Activated CD8-positive, alpha-beta T cell treated with anti-CD3 and anti-CD28 coated beads, Interleukin-2, amount 10 ng/mL, durations not matched to agents 7 days and 5 days (primary cell): ENCODE results near the gene UBTD1. TPM values are rescaled to one million over a fixed set of nuclear protein-coding genes. Genes with fewer than 3 reads are reported as not detected.

Experiments used
- ATAC-seq: fragments of 150-1000 bp; cut with Tn5 transposase; one replicate; pipeline ENCODE4 v1.10.0; 2021; ENCODE audit warnings: moderate library complexity
- CTCF ChIA-PET: fragments of 350-600 bp; sonication (Branson Sonifier 250); formaldehyde crosslinking; loops from one replicate; lab custom pipeline; 2021; ENCODE audit warnings: antibody characterized with exemption; lab: Charles Lee
- POLR2A ChIA-PET: fragments of 350-600 bp; sonication (Branson Sonifier 250); formaldehyde crosslinking; loops from one replicate; lab custom pipeline; 2021; ENCODE audit warnings: antibody characterized with exemption; lab: Charles Lee
- DNase-seq: peaks from one replicate; pipeline ENCODE4 v3.0.0-alpha.2; 2020
- H3K27ac Mint-ChIP-seq: one replicate; pipeline ENCODE4 v1.8.0; 2021; ENCODE audit warnings: mild to moderate bottlenecking, mixed read lengths
- H3K27me3 Mint-ChIP-seq: one replicate; pipeline ENCODE4 v1.8.0; 2021; ENCODE audit warnings: low read depth, mixed read lengths
- H3K36me3 Mint-ChIP-seq: one replicate; pipeline ENCODE4 v1.8.0; 2021; ENCODE audit warnings: low read depth, mixed read lengths
- H3K4me1 Mint-ChIP-seq: one replicate; pipeline ENCODE4 v1.8.0; 2021; ENCODE audit warnings: low read depth, mixed read lengths
- H3K4me3 Mint-ChIP-seq: one replicate; pipeline ENCODE4 v1.8.0; 2021; ENCODE audit warnings: mild to moderate bottlenecking, mixed read lengths
- H3K9me3 Mint-ChIP-seq: one replicate; pipeline ENCODE4 v1.8.0; 2022; ENCODE audit warnings: mixed read lengths; ENCODE audit not compliant: insufficient read depth
- total RNA-seq, 2 experiments: library from RNA; stranded (reverse); gene quantifications; one replicate each; pipeline ENCODE4 v1.2.3, GENCODE V29; 2021

Gene UBTD1
- total RNA-seq, 2 experiments from 2014 or later, result 0.58 to 1.1 TPM

DNA sequence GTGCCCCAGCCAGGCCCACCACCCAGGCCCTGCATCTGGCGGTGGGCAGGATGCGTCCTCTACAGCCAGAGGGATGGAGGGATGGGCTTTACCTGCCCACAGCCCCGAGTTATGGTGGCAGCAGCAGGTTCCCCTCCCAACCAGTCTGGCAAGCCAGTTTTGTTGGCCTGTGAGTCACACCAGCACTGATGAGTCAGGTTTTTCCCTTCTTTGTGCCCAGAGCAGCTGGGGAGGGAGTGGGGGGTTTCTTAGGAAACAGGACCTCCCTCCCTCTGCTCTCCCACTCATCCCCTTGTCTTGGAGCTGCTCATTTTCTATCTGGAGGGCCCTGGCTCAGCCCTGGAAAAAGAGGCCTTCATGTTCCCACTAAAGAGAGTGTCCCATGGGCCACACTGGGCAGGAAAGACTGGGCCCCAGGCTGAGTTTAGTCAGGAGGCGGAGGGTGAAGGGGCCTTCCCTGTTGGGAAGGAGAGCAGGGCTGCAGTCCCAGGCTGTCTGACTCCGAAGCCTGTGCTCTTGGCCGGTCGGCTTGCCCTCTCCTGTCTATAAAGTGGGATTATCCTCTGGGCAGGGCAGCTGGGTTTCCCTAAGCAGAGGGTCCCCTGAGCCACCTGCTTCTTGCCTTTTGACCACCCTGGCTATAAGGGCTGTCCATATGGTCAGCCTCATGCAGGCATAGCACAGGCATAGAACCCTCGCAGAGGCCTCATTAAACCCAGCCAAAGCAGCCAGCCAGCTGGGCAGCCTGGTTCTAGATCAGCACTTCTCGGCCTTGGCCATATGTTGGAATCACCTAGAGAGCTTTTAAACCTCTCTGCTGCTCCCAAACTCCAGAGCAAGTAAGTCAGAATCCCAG, 43.7 kb downstream of the UBTD1 start:
- H3K27ac Mint-ChIP-seq, result no peak overlapping the region

GRCh38 chr10:97543025-97543546, 44.4 kb downstream of the UBTD1 start:
- Mint-ChIP-seq H3K4me1 (peaks cover 13% of the 10 kb centered on the region), H3K4me3 (no peak overlapping the region), H3K27ac (no peak overlapping the region), H3K9me3 (no peaks in the 10 kb centered on the region), H3K36me3 (no peaks in the 10 kb centered on the region), H3K27me3 (no peaks in the 10 kb centered on the region)
- DNase-seq, result peak; percentile 46
- ChIA-PET CTCF (interaction anchor here (0.6 to 1.2 kb wide), 3 partner anchors 9 to 73 kb away, joined by 3 to 5 read pairs (median 4); no protein-coding TSS in a partner anchor), POLR2A (no interaction called here)
- peak; percentile 65 for ATAC-seq

More for the DNA sequence above, 43.7 kb downstream of the UBTD1 start:
- DNase-seq, result peak; percentile 23
- no peaks in the 10 kb centered on the region for H3K36me3 Mint-ChIP-seq
- CTCF ChIA-PET, result interaction anchor here (0.6 to 1.2 kb wide), 3 partner anchors 9 to 73 kb away, joined by 3 to 5 read pairs (median 4); no protein-coding TSS in a partner anchor
- no peak overlapping the region for H3K4me3 Mint-ChIP-seq
- H3K9me3 Mint-ChIP-seq, result no peaks in the 10 kb centered on the region
- H3K27me3 Mint-ChIP-seq, result no peaks in the 10 kb centered on the region
- POLR2A ChIA-PET, result no interaction called here
- peaks cover 13% of the 10 kb centered on the region for H3K4me1 Mint-ChIP-seq
- ATAC-seq, result peak; percentile 31

- peaks cover 13% of the 10 kb centered on the region for H3K4me1 Mint-ChIP-seq
- no peak overlapping the region for H3K4me3 Mint-ChIP-seq
- H3K9me3 Mint-ChIP-seq, result no peaks in the 10 kb centered on the region
- no peaks in the 10 kb centered on the region for H3K36me3 Mint-ChIP-seq
- ChIA-PET POLR2A (no interaction called here), CTCF (interaction anchor here (1.0 to 2.3 kb wide), 3 partner anchors 12 to 122 kb away, joined by 3 to 12 read pairs (median 4); partner anchors contain the start of gene ANKRD2)
- H3K27ac Mint-ChIP-seq, result no peak overlapping the region
- ATAC-seq (no peak), DNase-seq (no peak)
- H3K27me3 Mint-ChIP-seq, result no peaks in the 10 kb centered on the region
These were observed 47.9 kb downstream of the UBTD1 start for GRCh38 chr10:97546456-97547270.

DNA sequence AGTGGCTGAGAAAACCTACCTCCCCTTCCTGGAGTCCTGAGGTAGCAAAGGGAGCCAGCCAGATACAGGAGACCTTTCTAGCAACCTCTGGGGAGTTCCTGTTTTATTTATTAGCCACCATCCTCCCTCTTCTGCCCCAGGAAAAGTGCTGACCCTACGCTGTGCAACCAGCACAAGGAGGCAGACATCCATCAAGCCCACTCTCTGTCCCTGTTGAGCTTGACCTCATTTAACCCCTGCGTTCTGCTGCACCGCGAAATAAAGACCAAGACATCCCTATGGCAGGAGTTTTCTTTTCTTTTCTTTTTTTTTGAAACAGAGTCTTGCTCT, 48.5 kb downstream of the UBTD1 start:
- Mint-ChIP-seq H3K4me3 (no peak overlapping the region), H3K36me3 (no peaks in the 10 kb centered on the region), H3K27ac (no peak overlapping the region), H3K27me3 (no peaks in the 10 kb centered on the region), H3K9me3 (no peaks in the 10 kb centered on the region), H3K4me1 (peaks cover 13% of the 10 kb centered on the region)
- ATAC-seq (no peak), DNase-seq (no peak)
- ChIA-PET CTCF (interaction anchor here (2.3 kb wide), 1 partner anchor 13 kb away, joined by 12 read pairs; no protein-coding TSS in a partner anchor), POLR2A (no interaction called here)

GRCh38 chr10:97547962-97548361, 49.2 kb downstream of the UBTD1 start:
- Mint-ChIP-seq H3K27me3 (no peaks in the 10 kb centered on the region), H3K36me3 (no peaks in the 10 kb centered on the region), H3K4me1 (peaks cover 6% of the 10 kb centered on the region), H3K27ac (no peak overlapping the region), H3K4me3 (no peak overlapping the region), H3K9me3 (no peaks in the 10 kb centered on the region)
- no peak for ATAC-seq
- DNase-seq, result no peak
- ChIA-PET CTCF (no interaction called here), POLR2A (no interaction called here)

DNA sequence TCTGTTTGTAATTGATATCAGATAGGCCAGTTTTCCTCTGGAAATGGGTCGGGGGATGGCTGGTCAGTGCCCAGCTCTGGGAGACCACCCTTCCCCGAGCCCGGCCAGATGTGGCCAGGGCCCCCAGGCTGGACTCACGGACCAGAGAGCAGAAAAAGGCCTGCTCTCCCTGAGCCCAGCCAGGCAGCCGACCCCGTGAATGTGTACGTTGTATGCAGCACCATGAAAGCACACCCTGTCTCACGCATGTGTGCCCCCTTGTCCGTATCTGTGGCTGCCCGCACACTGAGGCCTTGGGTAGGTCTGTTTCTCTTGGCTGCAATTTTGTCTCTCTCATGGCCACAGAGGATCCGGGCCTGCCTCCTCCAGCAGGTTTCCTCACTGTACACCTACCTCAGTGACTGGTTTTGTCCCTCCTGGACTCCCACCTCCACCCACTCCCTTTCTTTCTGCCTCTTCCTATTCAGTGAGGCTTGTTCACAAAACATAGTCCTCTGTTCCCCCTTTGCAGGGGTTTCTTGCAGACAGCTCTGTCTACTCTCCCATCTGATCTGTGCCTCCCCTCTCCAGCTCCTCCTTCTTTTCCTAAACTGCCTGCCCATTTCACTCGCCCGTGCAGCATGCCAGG, 50.2 kb downstream of the UBTD1 start:
- Mint-ChIP-seq H3K4me1 (no peaks in the 10 kb centered on the region), H3K4me3 (no peak overlapping the region), H3K36me3 (no peaks in the 10 kb centered on the region), H3K9me3 (no peaks in the 10 kb centered on the region), H3K27ac (no peak overlapping the region), H3K27me3 (no peaks in the 10 kb centered on the region)
- ChIA-PET CTCF (no interaction called here), POLR2A (no interaction called here)
- ATAC-seq, result no peak
- no peak for DNase-seq

- ATAC-seq (no peak), DNase-seq (no peak)
- H3K4me1 Mint-ChIP-seq, result no peaks in the 10 kb centered on the region
- no peak overlapping the region for H3K27ac Mint-ChIP-seq
- ChIA-PET CTCF (interaction anchor here (0.9 to 1.3 kb wide), 2 partner anchors 10 to 85 kb away, joined by 3 read pairs; no protein-coding TSS in a partner anchor), POLR2A (no interaction called here)
- no peaks in the 10 kb centered on the region for H3K27me3 Mint-ChIP-seq
- H3K36me3 Mint-ChIP-seq, result no peaks in the 10 kb centered on the region
- no peak overlapping the region for H3K4me3 Mint-ChIP-seq
- no peaks in the 10 kb centered on the region for H3K9me3 Mint-ChIP-seq
These were observed 51.0 kb downstream of the UBTD1 start for GRCh38 chr10:97549587-97550322.

GRCh38 chr10:97550336-97551149, 51.8 kb downstream of the UBTD1 start:
- Mint-ChIP-seq H3K4me3 (no peak overlapping the region), H3K27ac (no peak overlapping the region), H3K36me3 (no peaks in the 10 kb centered on the region), H3K4me1 (no peaks in the 10 kb centered on the region), H3K27me3 (peaks cover 1% of the 10 kb centered on the region), H3K9me3 (peaks cover 4% of the 10 kb centered on the region)
- no peak for DNase-seq
- ATAC-seq, result no peak
- ChIA-PET CTCF (interaction anchor here (0.9 to 1.3 kb wide), 3 partner anchors 8 to 86 kb away, joined by 3 to 5 read pairs (median 3); no protein-coding TSS in a partner anchor), POLR2A (no interaction called here)

GRCh38 chr10:97551271-97551670, 52.5 kb downstream of the UBTD1 start:
- ChIA-PET CTCF (interaction anchor here (1.3 to 4.1 kb wide), 2 partner anchors 9 to 88 kb away, joined by 5 to 49 read pairs; no protein-coding TSS in a partner anchor), POLR2A (interaction anchor here (1.5 kb wide), 1 partner anchor 13 kb away, joined by 4 read pairs; no protein-coding TSS in a partner anchor)
- DNase-seq (no peak), ATAC-seq (no peak)
- Mint-ChIP-seq H3K36me3 (no peaks in the 10 kb centered on the region), H3K4me1 (no peaks in the 10 kb centered on the region), H3K27ac (no peak overlapping the region), H3K4me3 (no peak overlapping the region), H3K27me3 (peaks cover 1% of the 10 kb centered on the region), H3K9me3 (peaks cover 4% of the 10 kb centered on the region)

DNA sequence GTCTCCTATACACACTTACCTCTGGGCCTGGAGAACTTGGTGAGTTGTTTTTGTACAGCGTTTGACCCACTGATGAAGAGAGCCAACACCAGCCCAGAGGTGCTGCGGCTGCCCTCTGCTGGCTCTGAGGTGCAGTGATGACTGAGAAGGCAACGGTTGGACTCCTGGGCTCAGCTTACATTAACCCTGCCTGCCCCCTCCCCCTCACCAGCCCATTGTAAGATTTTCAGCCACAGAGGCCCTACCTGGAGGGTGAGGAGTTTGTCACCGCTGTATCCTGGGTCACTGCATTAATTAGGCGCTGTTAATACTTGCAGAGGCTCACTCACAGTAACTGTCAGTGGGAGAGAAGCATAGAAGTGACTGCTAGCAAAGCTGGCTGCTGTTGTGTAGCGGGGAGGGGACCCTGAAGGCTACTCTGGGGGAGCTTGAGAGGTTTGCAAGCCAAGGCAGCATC, 54.9 kb downstream of the UBTD1 start:
- H3K4me1 Mint-ChIP-seq, result no peaks in the 10 kb centered on the region
- no peak overlapping the region for H3K27ac Mint-ChIP-seq
- CTCF ChIA-PET, result interaction anchor here (0.6 to 4.1 kb wide), 20 partner anchors 8 to 146 kb away, joined by 3 to 49 read pairs (median 4); partner anchors contain the start of gene ANKRD2
- DNase-seq, result peak; percentile 65
- peaks cover 4% of the 10 kb centered on the region for H3K27me3 Mint-ChIP-seq
- no peaks in the 10 kb centered on the region for H3K36me3 Mint-ChIP-seq
- no peak overlapping the region for H3K4me3 Mint-ChIP-seq
- ATAC-seq, result peak; percentile 98
- POLR2A ChIA-PET, result interaction anchor here (0.6 kb wide), 1 partner anchor 16 kb away, joined by 4 read pairs; no protein-coding TSS in a partner anchor
- peaks cover 4% of the 10 kb centered on the region for H3K9me3 Mint-ChIP-seq
